GM13976 (cell line): ENCODE results near the gene GAB1.
"Not testable (repeated sequence)": the region's sequence is repeated elsewhere in the genome, so short reads cannot be mapped to it uniquely, and the experiment has no call there.

Experiments
- DNase-seq: peaks from one replicate; pipeline ENCODE4 v3.0.0; 2012; ENCODE audit warnings: low spot score
- CTCF ChIP-seq: IDR thresholded peaks from 2 replicates; pipeline ENCODE4 v1.5.1; 2012; ENCODE audit warnings: borderline replicate concordance, mild to moderate bottlenecking; ENCODE audit not compliant: insufficient read depth; ENCODE audit errors: extremely low read depth, missing control alignments, control extremely low read depth
- in situ Hi-C: fragments of 300-500 bp; cut with MboI; formaldehyde crosslinking; loops from one replicate; pipeline ENCODE4 v1.12.0; 2022; ENCODE audit warnings: low sequenced_read_pairs, mixed read lengths, inconsistent platforms; ENCODE audit not compliant: unreplicated experiment

The GAB1 gene

GRCh38 chr4:143348233-143349077 lies 11.8 kb downstream of the GAB1 start:
- no peak for DNase-seq
- no peak for TF ChIP-seq CTCF
- in situ Hi-C loops: no loop called here

GRCh38 chr4:143349858-143350527 lies 13.3 kb downstream of the GAB1 start:
- in situ Hi-C loops, DNase-seq: not testable (repeated sequence)

- no peak for DNase-seq
- TF ChIP-seq CTCF: no peak
- in situ Hi-C loops: no loop called here
Measured at GRCh38 chr4:143351149-143351691, 14.5 kb downstream of the GAB1 start.

GRCh38 chr4:143351774-143352451 lies 15.2 kb downstream of the GAB1 start:
- in situ Hi-C loops: no loop called here
- no peak for DNase-seq
- no peak for TF ChIP-seq CTCF

- DNase-seq: no peak
- in situ Hi-C loops: no loop called here
- TF ChIP-seq CTCF: no peak
Measured at GRCh38 chr4:143352720-143353119, 16.0 kb downstream of the GAB1 start.

GRCh38 chr4:143353797-143354196 lies 17.1 kb downstream of the GAB1 start:
- TF ChIP-seq CTCF: no peak
- in situ Hi-C loops: no loop called here
- no peak for DNase-seq

GRCh38 chr4:143354990-143355389 lies 18.3 kb downstream of the GAB1 start:
- no peak for TF ChIP-seq CTCF
- no peak for DNase-seq
- in situ Hi-C loops: no loop called here
